Spleen (tissue), 11 donors: ENCODE results near the gene GYG1. TPM values are rescaled to one million over a fixed set of nuclear protein-coding genes. Genes with fewer than 3 reads are reported as not detected.

Experiments used
- DNase-seq: peaks from one replicate; pipeline ENCODE4 v3.0.0-alpha.2; 2020
- H3K27ac ChIP-seq, 8 donors: fragments of 200-600 bp; sonication (generic) in 7 of 8; 1 replicate in 4 of 8; 2 replicates in 4 of 8; pipeline versions ENCODE4 v1.5.0 to v1.8.0; 2016 to 2021; ENCODE audit warnings: inconsistent platforms in 4 of 8, mild to moderate bottlenecking in 4 of 8, moderate library complexity in 1 of 8
- H3K27me3 ChIP-seq, 7 donors: fragments of 200-600 bp; sonication (generic) in 6 of 7; replicated peaks in 1 of 7; 1 replicate in 4 of 7; 2 replicates in 3 of 7; pipeline versions ENCODE4 v1.5.0 to v1.8.0; 2016 to 2021; ENCODE audit warnings: inconsistent platforms in 3 of 7, mild to moderate bottlenecking in 1 of 7
- H3K36me3 ChIP-seq, 6 donors: fragments of 200-600 bp; sonication (generic) in 5 of 6; 1 replicate in 4 of 6; 2 replicates in 2 of 6; pipeline versions ENCODE4 v1.5.0 to v1.8.0; 2016 to 2021; ENCODE audit warnings: inconsistent platforms in 2 of 6
- H3K4me1 ChIP-seq, 6 donors: fragments of 200-600 bp; sonication (generic) in 5 of 6; 1 replicate in 3 of 6; 2 replicates in 3 of 6; pipeline versions ENCODE4 v1.5.0 to v1.8.0; 2016 to 2021; ENCODE audit warnings: inconsistent platforms in 3 of 6
- H3K4me3 ChIP-seq, 8 donors: fragments of 200-600 bp; sonication (generic) in 7 of 8; 1 replicate in 4 of 8; 2 replicates in 4 of 8; pipeline versions ENCODE4 v1.5.0 to v1.8.0; 2016 to 2021; ENCODE audit warnings: inconsistent platforms in 4 of 8, mild to moderate bottlenecking in 4 of 8, moderate library complexity in 2 of 8
- H3K9me3 ChIP-seq, 8 donors: fragments of 200-600 bp; sonication (generic) in 7 of 8; 1 replicate in 4 of 8; 2 replicates in 4 of 8; pipeline versions ENCODE4 v1.5.0 to v1.8.0; 2016 to 2021; ENCODE audit warnings: inconsistent platforms in 4 of 8
- CTCF ChIP-seq, 11 experiments: fragments of 200-600 bp in 7 of 11; fragments of 450-650 bp in 4 of 11; sonication (generic) in 4 of 11; IDR thresholded peaks in 8 of 11; conservative IDR thresholded peaks in 3 of 11; 1 replicate in 7 of 11; 2 replicates in 4 of 11; pipeline versions ENCODE4 v1.4.0 to v1.8.0; 2016 to 2021; ENCODE audit warnings: antibody characterized with exemption in 11 of 11, inconsistent platforms in 4 of 11, mild to moderate bottlenecking in 1 of 11
- POLR2A ChIP-seq, 3 donors: fragments of 450-650 bp; IDR thresholded peaks; one replicate each; pipeline ENCODE4 v1.5.1; 2017; ENCODE audit warnings: antibody characterized with exemption in 3 of 3, mild to moderate bottlenecking in 1 of 3
- POLR2AphosphoS5 ChIP-seq, 3 donors: sonication (generic); formaldehyde crosslinking; IDR thresholded peaks; one replicate each; pipeline ENCODE4 v1.5.1; 2017; ENCODE audit warnings: antibody characterized with exemption in 3 of 3
- WGBS, 5 donors: extraction: QIAGEN DNeasy Blood & Tissue Kit in 3 of 5; methylation state at CpG; one replicate each; pipeline versions ENCODE4 v1.1.5 to v1.1.7; 2013 to 2018; 5-methylcytosine and 5-hydroxymethylcytosine counted together
- intact Hi-C: fragments of 100-400 bp; cut with DNase I; formaldehyde crosslinking; loops from one replicate; pipeline ENCODE4 v1.15.0; 2023; ENCODE audit warnings: low total_unique reads
- polyA plus RNA-seq, 3 donors: library from polyadenylated mRNA; stranded (reverse); fragments of 200-250 nt; gene quantifications; one replicate each; pipeline ENCODE4 v1.2.1, GENCODE V29; 2013
- total RNA-seq, 7 donors: library from RNA; depleted of rRNA in 3 of 7; stranded (reverse); fragments of >200 nt in 3 of 7; fragmentation: NEBNext Ultra II Directional in 4 of 7; extraction: Animal tissue kit (Norgen Biotek cat#: 25700) in 4 of 7; gene quantifications; one replicate each; pipeline versions ENCODE4 v1.1.0 to v1.2.1, GENCODE V29; 2016 to 2021
- donor health status: healthy with polysubstance abuse.
- donor health status: DM: no; HTN: no; CAD: no; lungs with moderate emphysema.
- donor health status: DM: no; HTN: no; CAD: no.
- donor health status: Bipolar disorder and iron deficiency.
- donor health status: healthy.
- donor health status: DM: no; HTN: no; CAD: no.
- donor health status: DM: yes; HTN: yes; CAD: no.

GYG1 gene
- total and polyA plus RNA-seq, 10 donors = 21.4 to 117 (median 54.8) TPM

- peak overlapping the region in 2 of 8 donors; percentile 8 to 39 for H3K27ac ChIP-seq
- H3K36me3 ChIP-seq = peaks cover 0 to 95% (median 29%) of the 10 kb centered on the region in 6 donors
- no peaks in the 10 kb centered on the region for H3K9me3 ChIP-seq
Measured at GRCh38 chr3:149004622-149005021, 13.3 kb downstream of the GYG1 start.

GRCh38 chr3:149005416-149005815 lies 14.1 kb downstream of the GYG1 start:
- WGBS, 5 donors = 80 to 91% (median 83%) methylated on average over 1 of the region's 1 CpG
- intact Hi-C loops = no loop called here

More at GRCh38 chr3:149004622-149005021, 13.3 kb downstream of the GYG1 start:
- TF ChIP-seq POLR2A (IDR thresholded peaks at IDR 0.05) (no peak), CTCF (IDR thresholded peaks at IDR 0.05 in 8 of 11, conservative IDR thresholded peaks at IDR 0.05 in 3 of 11) (no peak), POLR2AphosphoS5 (IDR thresholded peaks at IDR 0.05) (no peak)
- no peak overlapping the region for H3K4me3 ChIP-seq
- H3K4me1 ChIP-seq = peaks cover 0 to 55% (median 16%) of the 10 kb centered on the region in 6 donors
- 67 to 87% (median 73%) methylated on average over 4 of the region's 4 CpGs for WGBS, 5 donors
- no peaks in the 10 kb centered on the region for H3K27me3 ChIP-seq
- intact Hi-C loops = no loop called here
- no peak for DNase-seq

DNA sequence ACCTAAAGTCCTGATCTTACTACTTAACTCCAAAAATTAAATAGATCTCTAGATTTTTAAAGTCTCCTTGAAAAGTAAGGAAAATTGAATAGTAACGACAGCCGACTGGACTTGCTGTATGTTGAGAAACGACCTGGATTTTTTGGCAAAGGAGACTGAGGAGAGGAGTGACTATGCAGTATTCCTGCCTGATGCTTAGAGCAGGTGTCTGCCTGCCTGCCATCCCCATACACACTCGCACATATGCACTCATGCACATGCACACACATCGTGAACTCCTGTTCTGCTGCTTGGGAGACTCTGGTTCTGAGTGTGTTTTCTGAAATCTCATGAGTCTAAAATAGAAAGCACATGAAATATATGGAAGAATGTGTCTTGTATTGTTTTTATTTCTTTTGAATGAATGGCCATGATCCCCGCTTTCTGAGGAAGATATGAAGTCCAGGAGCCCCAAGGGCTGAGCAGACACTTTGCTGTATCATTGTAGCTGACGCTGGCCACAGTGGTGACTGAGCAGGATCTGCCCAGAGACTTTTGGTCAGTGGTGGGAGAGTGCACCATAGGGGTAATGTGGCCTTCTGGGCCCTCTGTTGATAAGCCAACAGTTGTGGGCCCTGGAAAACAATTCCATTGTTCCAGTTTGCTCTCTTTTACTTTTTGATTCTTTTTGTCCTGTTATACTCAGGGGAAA lies 16.4 kb downstream of the GYG1 start:
- intact Hi-C loops = no loop called here
- H3K4me3 ChIP-seq = no peak overlapping the region
- no peaks in the 10 kb centered on the region for H3K9me3 ChIP-seq
- 89 to 96% (median 93%) methylated on average over 7 of the region's 7 CpGs for WGBS, 5 donors
- no peaks in the 10 kb centered on the region for H3K27me3 ChIP-seq
- peaks cover 0 to 58% (median 11%) of the 10 kb centered on the region in 6 donors for H3K4me1 ChIP-seq
- TF ChIP-seq CTCF (IDR thresholded peaks at IDR 0.05 in 8 of 11, conservative IDR thresholded peaks at IDR 0.05 in 3 of 11) (no peak), POLR2A (IDR thresholded peaks at IDR 0.05) (no peak), POLR2AphosphoS5 (IDR thresholded peaks at IDR 0.05) (no peak)
- H3K36me3 ChIP-seq = peaks cover 3 to 100% (median 53%) of the 10 kb centered on the region in 6 donors
- DNase-seq = no peak
- peak overlapping the region in 1 of 8 donors; percentile 78 for H3K27ac ChIP-seq

More at GRCh38 chr3:149005416-149005815, 14.1 kb downstream of the GYG1 start:
- TF ChIP-seq POLR2A (IDR thresholded peaks at IDR 0.05) (no peak), POLR2AphosphoS5 (IDR thresholded peaks at IDR 0.05) (no peak), CTCF (IDR thresholded peaks at IDR 0.05 in 8 of 11, conservative IDR thresholded peaks at IDR 0.05 in 3 of 11) (no peak)
- Histone ChIP-seq H3K27ac (no peak overlapping the region), H3K4me1 (peaks cover 0 to 55% (median 12%) of the 10 kb centered on the region in 6 donors), H3K9me3 (no peaks in the 10 kb centered on the region), H3K27me3 (no peaks in the 10 kb centered on the region), H3K4me3 (no peak overlapping the region), H3K36me3 (peaks cover 3 to 96% (median 37%) of the 10 kb centered on the region in 6 donors)
- no peak for DNase-seq

GRCh38 chr3:149009732-149010131 lies 18.4 kb downstream of the GYG1 start:
- H3K27me3 ChIP-seq = no peaks in the 10 kb centered on the region
- no peak for DNase-seq
- TF ChIP-seq CTCF (IDR thresholded peaks at IDR 0.05 in 8 of 11, conservative IDR thresholded peaks at IDR 0.05 in 3 of 11) = no peak
- TF ChIP-seq POLR2AphosphoS5 (IDR thresholded peaks at IDR 0.05) = peak in 1 of 3 donors; percentile 72
- WGBS, 5 donors = 71 to 92% (median 81%) methylated on average over 2 of the region's 2 CpGs
- peak overlapping the region in 5 of 8 donors; percentile 38 to 78 (median 59) for H3K27ac ChIP-seq
- H3K4me3 ChIP-seq = no peak overlapping the region
- intact Hi-C loops = no loop called here
- peaks cover 0 to 51% (median 7%) of the 10 kb centered on the region in 6 donors for H3K4me1 ChIP-seq
- H3K36me3 ChIP-seq = peaks cover 3 to 100% (median 61%) of the 10 kb centered on the region in 6 donors
- H3K9me3 ChIP-seq = no peaks in the 10 kb centered on the region
